Measurements from ENCODE around the gene JMJD7.

JMJD7 gene

DNA sequence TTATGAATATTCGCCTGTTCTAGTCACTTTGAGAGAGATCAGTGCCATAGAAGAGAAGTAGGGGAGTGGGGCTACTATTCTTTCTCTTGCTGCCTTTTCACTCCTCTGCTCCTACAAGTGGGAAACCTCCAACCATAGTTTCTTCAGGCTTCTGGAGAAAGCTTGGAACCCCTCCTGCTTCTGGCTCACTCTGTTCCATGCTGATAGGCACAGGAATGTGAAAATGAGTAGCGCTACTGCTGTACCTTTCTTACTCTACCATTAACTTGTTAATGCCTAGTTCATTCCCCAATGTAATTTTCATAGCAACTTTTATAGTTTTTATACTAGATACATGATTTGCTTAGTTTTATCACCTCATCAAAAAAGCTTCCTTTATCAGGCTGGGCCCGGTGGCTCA lies 26.7 kb upstream of the JMJD7 start:
- no peak for DNase-seq (ENCODE audit: low read depth, low spot score)

DNA sequence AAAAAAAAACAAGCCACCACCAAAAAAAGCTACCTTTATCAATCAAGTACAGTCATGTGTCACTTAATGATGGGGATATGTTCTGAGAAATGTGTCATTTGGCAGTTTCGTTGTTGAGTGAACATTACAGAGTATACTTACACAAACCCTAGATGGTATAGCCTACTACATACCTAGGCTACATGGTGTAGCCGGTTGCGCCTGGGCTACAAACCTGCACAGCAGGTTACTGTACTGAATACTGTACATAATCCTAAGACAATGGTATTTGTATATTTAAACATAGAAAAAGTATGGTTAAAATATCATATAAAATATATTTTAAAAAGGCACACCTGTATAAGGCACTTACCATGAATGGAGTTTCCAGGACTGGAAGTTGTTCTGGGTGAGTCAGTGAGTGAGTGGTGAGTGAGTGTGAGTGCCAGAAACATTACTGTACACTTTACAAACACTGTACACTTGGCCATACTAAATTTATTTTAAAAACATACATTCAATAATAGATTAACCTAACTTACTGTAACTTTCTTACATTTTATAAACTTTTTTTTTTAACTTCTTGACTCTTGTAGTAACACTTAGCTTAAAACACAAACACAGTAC lies 25.9 kb upstream of the JMJD7 start:
- no peak for DNase-seq (ENCODE audit: low read depth, low spot score)

DNA sequence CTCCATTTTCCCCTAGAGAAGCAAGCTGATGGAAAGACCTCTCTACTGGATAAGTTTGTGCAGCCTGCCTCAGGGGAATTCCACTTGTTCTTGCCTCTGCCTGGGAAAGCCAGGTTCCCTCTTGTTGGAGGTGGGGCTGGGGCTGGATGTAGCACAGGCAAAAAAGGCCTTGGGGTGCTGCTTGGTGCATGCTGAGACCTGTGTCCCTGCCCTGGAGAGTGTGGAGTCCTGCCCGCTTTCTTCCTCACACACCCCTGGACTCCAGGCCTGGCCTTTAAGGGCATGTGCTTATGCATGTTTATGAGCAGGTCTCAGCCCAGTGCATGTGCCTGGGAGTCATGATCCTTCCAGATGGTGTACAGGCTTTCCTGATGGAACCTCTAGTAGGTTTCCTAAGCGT lies 23.5 kb upstream of the JMJD7 start:
- DNase-seq (ENCODE audit: low read depth, low spot score): no peak

DNA sequence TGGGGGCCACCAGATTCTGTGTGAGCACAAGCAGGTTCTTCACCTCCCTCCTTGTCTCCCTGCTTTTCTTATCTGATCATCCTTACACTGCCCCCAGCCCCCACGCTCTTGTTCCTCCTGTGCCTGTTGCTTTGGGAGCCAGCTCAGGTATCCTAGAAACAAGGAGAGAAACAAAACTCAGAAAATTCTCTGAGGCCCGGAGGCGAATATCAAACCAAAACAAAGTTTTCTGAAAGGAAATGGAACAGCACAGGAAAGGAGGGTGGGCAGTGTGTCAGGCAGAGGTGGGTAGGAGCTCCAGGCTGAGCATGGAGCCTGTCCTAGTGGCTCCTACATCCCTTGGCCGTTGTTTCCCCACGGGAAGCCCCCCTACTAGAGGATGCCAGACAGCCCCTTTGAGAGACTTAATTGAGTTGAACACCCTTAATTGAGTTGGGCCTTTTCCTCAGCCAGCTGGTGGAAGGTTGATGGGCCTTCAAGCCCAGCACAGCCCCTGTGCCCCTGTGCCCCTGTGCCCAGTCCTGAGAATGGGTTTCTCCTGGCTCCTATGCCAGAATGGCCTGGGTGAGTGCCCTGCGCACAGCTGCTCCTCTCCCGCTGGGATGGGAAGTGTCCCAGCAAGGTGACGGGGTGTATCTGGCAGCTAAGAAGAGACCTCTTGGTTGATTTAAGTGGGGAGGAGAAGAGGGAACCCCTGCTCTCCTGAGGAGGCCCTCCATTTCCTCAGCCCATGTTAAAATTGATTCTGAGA lies 22.8 kb upstream of the JMJD7 start:
- DNase-seq (ENCODE audit: low read depth, low spot score): no peak

DNA sequence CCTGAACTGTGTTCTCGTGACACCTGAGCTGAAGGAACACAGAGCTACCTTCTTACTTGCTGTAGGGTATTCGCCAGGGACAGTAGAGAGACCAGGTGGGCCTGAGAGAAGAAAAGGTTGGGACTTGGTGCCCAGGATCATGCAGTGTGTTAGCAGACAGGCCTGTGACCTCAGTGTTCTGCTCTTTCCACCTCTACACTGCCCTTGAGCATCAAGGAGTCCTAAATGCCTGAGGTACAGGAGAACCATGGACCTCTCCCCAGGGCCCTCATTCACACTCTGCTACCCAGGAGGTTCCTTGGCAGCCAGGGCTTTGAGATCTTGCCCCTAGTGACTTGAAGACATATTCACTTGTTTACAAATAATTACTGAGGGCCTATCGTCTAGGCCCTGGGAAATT lies 22.2 kb upstream of the JMJD7 start:
- DNase-seq (ENCODE audit: low read depth, low spot score): no peak

DNA sequence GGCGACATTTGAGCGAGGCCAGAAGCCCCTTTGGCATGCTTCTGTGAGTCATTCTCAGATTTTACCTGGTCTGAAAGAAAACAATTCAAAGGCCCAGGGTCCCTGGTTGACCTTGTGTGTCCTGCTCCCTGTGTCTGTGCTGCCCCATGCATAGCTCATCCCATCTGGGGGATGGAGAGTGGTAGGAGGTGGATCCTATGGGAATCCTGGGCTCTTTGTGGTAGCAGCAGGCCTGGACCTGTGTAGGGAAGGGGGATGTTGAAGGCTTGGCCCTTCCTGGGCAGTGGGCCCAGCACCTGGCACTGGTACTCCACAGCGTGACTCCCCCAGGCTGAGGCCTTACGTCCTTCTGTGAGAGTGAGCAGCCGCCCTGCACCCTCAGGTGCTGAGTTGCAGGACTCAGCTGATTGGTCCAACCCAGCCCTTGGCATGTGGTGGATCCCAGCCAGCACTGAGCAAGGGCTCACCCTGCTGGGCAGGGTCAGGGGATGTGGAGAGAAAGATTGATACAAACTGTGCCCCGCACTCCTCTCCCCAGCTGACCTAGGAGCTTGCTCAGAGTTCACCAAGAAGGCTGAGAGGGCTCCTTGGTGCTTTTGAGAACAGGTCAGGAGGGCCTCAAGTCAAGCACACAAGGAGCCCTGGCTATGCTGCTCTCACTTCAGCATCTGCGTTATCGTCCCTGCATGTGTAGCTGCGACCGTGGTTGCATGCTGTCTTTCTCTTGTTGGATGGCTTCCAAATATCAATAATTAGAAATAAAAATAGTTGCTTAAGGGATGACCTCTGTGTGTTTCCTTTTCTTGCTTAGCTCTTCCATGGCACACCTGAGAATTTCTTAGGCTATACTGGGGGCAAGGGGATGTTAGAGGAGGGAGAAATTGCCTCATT lies 21.4 kb upstream of the JMJD7 start:
- no peak for DNase-seq (ENCODE audit: low read depth, low spot score)

DNA sequence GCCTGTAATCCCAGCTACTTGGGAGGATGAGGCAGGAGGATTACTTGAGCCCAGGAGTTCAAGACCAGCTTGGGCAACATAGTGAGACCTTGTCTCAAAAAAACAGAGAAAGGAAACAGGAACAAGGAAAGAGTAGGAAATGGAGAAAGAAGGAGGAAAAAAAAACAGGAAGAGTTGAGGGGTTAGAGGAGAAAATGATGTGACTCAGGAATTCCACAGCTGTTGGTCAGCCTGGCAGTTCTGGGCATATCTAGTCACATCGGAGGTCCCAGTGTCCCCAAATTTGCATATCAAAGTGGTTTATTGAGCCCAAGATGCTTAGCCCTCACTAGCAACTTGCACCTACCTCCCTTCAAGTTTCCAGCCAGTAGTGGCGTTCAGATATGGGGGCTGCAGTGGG lies 18.8 kb upstream of the JMJD7 start:
- no peak for DNase-seq (ENCODE audit: low read depth, low spot score)

DNA sequence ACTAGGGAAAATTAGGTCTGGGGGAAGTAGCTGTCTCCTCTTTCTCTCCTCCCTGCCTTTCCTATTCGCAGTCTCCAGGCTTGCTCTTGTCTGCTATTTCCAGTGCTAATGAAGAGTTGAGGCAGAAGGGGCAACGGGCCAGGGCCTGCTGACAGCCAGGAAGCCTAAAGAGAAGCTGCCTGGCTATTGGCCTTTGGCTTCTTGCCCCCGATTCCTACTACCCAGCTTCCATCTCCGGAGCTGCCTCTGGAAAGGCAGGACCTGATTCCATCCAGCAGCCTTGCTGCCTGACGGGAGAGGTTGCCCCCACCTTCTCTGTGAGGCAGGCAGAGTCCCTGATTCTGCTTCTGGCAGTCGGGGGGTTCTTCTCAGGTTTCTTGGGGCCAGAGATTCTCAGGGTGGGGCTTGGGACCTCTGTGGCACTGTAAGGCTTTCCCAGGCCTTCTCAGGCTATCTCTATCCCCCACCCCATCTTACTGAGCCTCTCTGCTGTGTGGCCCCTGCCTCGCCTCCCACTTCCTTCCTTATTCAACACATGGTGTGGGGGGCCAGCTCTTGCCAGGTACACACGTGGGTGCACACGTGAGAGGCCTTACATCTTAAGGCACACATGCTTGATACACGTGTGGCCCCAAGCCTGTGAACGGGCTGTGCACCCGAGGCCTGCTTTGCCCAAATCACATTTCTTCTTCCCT lies 18.2 kb upstream of the JMJD7 start:
- no peak for DNase-seq (ENCODE audit: low read depth, low spot score)

DNA sequence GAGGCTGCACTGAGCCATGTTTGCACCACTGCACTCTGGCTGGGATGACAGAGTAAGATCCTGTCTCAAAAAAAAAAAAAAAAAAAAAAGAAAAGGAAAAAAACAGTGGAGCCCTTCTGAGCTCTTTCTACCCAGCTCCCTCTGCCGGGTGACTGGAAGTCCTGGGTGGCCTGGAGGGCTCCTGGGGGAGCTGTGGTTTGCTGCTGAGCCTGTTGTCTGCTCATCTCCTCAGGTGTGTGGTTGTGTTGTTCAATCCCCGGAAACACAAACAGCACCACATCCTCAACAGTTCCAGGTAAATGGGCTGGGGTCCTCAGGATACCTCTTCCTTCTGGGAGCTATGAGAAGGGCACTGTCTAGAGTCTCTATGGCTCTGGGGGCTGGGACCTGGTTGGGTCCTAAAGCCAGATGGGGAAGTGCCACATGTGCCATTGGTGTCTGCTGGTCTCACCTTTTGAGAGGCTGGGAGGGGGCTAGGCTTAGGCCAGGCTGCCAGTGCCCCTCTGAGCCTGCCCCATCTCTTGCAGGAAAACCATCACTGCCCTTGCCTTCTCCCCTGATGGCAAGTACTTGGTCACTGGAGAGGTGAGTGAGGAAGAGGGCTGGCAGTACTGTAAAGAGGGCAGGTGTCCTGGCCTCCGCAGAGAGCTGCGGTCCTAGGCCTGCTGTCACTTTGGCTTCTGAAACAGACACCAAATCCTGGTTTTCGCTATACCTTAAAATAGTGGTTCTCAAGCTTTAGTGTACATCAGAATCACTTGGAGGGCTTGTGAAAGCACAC lies 17.1 kb upstream of the JMJD7 start:
- no peak for DNase-seq (ENCODE audit: low read depth, low spot score)

DNA sequence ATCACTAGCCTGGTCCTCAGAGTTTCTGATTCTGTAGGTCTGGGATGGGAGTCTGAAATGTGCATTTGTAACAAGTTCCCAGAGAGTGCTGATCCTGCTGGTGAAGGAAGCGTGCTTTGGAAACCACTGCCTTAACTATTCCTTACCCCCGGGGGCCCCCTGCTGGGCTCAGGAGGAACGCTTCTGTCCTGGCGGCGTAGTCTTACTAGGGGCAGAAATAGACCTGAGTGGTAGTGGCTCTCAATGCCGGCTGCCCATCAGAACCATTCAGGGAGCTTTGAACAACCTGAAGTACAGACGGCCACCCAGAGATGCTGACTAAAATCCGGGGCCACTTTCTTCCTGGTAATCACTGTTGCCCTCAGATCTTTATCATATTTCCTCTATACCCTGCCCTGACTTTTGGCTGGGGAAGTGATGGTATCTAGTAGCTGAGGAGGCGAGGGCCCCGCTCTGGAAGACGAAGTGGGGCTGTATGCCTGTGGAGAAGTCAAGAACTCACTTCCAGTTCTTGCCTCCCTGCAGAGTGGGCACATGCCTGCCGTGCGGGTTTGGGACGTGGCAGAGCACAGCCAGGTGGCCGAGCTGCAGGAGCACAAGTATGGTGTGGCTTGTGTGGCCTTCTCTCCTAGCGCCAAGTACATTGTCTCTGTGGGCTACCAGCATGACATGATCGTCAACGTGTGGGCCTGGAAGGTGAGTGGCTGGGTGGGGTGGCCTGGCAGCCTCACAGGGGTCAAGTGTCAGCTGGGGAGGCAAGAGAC lies 16.3 kb upstream of the JMJD7 start:
- peak; percentile 48 for DNase-seq (ENCODE audit: low read depth, low spot score)

DNA sequence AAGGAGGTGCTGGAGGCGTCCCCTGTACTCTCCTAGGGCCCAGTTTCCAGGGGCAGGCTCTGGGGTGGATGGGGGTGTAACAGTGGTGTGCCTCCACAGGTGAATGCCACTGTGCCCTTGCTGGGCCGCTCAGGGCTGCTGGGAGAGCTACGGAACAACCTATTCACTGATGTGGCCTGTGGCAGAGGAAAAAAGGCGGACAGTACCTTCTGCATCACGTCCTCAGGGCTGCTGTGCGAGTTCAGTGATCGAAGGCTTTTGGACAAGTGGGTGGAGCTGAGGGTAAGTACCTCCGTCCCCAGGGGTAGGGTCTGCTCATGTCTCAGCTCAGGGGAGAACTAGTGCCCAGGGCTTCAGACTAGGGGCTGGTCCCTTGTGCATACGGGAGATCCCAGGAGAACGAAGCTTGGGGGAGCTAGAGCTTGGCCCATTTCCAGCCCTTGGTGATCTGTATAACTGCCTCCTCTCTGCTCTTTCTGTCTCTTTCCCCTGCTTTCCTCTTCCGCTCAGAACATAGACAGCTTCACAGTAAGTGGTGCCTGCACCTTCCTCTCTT lies 15.0 kb upstream of the JMJD7 start:
- DNase-seq (ENCODE audit: low read depth, low spot score): no peak

DNA sequence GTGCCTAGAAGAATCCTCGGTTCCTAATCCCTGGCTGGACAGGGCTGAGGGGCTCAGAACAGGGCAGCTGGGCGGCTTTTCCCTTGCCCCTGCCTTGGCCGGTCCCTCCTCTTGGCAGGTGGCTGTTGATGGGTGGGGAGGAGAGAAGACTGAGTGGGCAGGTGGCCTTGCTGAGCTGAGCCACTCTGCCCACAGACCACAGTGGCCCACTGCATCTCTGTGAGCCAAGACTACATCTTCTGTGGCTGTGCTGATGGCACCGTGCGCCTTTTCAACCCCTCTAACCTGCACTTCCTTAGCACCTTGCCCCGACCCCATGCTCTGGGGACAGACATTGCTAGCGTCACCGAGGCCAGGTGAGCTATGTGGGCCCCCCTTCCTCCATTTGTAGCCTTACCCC lies 14.5 kb upstream of the JMJD7 start:
- no peak for DNase-seq (ENCODE audit: low read depth, low spot score)

DNA sequence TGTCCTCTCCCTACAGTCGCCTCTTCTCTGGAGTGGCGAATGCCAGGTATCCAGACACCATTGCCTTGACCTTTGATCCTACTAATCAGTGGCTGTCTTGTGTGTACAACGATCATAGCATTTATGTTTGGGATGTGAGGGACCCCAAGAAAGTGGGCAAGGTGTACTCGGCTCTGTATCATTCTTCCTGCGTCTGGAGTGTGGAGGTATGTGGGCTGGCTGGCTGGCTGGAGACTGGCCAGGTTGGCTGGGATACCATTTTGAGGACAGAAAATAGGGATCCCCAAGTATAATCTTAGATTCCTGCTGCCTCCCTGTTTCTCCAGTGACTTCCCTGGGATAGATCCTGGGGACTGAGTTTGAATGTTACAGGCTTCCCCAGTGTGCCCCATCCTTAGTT lies 13.4 kb upstream of the JMJD7 start:
- DNase-seq (ENCODE audit: low read depth, low spot score): no peak

DNA sequence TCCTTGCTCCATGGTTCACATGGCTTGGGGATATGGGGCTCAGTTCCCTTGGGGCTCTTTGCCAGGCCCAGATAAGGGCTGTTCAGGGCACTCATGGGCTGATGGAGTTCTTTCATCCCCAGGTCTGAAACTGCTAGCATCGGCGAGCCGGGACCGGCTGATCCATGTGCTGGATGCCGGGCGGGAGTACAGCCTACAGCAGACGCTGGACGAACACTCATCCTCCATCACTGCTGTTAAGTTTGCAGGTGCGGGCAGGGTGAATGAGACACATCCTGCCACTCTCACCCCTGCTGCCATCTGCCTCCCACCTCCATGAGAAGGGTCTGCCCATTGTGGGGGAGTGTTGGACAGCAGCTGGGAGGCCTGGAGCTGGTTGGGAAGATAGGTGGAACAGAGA lies 11.1 kb upstream of the JMJD7 start:
- DNase-seq (ENCODE audit: low read depth, low spot score): no peak

DNA sequence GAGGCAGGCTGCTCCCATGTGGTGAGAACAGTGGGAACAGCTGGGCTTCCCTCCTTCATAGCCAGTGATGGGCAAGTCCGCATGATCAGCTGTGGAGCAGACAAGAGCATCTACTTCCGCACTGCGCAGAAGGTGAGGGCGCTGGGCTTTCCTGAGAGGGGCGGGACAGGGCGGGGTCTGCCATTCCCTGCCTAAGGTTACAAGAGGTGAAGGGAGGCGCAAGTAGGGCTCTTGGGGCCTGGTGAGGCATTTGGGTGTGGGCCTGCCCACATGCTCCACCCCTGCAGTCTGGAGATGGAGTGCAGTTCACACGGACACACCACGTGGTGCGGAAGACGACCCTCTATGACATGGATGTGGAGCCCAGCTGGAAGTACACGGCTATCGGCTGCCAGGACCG lies 10.6 kb upstream of the JMJD7 start:
- no peak for DNase-seq (ENCODE audit: low read depth, low spot score)

DNA sequence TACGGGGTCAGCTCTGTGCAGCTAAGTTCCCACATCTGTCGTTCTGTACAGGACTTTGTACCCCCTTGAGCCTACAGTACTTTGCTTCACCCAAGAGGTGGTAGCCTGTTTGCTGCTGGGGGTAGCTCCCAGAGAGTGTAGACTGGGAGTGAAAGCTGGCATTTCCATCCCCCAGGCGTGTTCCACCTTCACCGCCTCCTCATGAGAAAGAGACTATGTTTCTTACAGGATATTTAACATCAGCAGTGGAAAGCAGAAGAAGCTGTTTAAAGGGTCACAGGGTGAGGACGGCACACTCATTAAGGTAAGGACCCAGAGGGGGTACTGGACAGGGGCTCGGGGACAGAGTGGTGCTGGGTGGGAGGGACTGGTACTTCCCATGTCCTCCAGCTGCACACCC lies 10.1 kb upstream of the JMJD7 start:
- no peak for DNase-seq (ENCODE audit: low read depth, low spot score)

DNA sequence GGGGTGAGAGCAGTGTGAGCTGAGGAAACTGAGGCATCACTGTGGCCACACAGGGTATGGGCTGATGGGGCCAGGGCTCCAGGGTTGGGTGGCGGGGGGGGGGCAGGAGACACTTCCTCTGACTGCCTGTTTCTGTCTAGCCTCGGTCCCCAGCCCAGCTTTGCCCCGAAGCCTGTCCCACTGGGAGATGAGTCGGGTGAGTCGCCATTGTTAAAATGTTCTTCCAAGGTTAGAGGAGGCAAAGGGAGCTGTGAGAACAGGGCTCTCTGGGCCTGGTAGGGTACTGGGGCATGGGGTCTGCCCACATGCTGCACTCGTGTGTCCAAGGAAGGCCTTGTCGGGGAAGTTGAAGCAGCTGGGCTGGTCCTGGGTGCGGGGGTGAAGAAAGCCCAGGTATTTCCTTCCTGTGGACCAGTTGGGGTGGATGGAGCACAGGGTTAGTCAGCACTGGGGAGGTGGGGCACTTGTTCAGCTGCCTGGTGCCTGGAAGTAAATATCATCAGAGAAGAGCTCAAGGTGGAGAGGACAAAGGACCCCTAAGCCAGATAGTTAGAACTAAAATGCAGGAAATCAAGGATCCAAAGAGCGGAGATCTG lies 8.3 kb upstream of the JMJD7 start:
- no peak for DNase-seq (ENCODE audit: low read depth, low spot score)

DNA sequence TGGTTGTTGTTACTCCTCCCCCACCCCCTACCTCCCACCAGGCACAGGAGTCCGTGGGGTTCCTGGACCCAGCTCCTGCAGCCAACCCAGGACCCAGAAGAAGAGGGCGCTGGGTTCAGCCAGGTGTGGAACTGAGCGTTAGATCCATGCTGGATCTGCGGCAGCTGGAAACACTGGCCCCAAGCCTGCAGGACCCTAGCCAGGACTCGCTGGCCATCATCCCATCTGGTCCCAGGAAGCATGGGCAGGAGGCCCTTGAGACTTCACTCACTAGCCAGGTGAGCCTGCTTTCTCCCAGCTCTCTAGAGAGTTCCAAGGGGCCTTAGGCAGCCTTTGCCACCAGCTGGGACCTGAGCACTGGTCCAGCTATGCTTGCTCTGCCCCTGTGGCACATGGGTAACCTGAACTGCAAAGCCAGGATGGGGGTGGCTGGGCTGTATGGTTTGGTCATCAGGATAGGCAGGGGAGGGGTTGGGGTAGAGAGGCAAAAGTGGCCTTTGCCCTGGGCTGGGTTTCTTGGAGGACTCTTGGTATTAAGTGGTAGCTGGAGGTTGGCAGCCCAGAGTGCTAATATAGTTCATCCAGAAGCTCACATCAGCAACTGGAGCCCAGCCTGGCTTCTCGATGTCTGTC lies 7.0 kb upstream of the JMJD7 start:
- DNase-seq (ENCODE audit: low read depth, low spot score): no peak

DNA sequence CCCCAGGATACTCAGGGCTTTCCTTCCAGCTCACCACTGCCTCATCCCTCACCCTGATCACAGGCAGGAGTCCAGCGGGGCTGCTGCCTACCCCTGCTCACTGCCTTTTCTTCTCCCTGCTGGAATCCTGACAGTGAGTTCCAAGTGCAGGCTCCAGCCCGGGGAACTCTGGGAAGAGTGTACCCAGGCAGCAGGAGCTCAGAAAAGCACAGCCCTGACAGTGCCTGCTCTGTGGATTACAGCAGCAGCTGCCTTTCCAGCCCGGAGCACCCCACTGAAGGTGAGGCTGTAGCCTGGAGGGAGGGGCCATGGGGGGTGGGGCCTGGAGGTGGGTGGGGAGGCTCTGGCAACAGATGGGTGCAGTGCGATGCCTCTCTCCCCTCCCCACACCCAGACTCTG lies 6.1 kb upstream of the JMJD7 start:
- DNase-seq (ENCODE audit: low read depth, low spot score): no peak

Measured in iPS DF 19.7 (cell line).